TTC549 (cell line): ENCODE measurements around the gene STXBP5.

ENCODE experiments used
- FAIRE-seq: peaks from 2 replicates; lab custom pipeline; 2012; peaks lifted over from hg19 to GRCh38; lab: Jason Lieb, UNC

The STXBP5 gene

GRCh38 chr6:147211349-147211748 lies 7.1 kb downstream of the STXBP5 start:
- FAIRE-seq, result no peak

DNA sequence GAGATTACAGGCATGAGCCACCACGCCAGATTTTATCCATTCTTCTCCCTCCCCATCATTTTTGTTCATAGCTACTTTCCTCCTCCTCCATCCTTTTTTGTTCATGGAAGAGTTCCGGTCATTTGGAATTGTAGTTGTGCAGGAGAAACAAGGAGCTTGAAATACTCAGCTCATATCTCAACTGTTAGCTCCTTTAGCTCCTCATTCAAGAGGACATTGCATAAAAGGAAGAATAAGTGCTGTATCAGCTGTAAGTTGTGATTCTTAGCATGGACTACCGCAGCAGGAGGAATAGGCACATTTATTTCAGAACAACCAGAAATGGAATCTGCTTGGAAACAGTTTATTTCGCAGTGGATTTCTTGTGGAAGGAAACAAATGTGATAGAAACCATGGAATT lies 7.6 kb downstream of the STXBP5 start:
- FAIRE-seq, result no peak

- FAIRE-seq, result no peak
Observed at GRCh38 chr6:147212622-147213021, 8.4 kb downstream of the STXBP5 start.

DNA sequence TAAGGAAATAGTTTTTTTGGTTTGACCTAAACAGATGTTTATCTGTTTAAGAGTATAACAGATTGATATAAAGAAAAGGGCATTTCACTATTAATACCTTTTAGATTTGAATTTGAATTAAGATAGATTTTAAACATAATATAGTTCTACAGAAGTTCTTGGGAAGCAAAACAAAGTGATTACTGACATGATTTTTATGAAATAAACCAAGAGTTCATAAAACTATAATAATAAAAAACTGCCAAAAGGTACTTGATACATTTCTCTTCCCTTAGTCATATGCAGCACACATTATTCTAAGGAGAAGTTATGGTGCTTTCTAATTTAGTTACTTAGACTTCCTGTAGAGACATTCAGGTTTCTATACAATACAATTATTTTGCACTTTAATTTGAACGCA lies 9.6 kb downstream of the STXBP5 start:
- FAIRE-seq, result no peak

- FAIRE-seq, result no peak
Observed at GRCh38 chr6:147214248-147215227, 10.3 kb downstream of the STXBP5 start.

- no peak for FAIRE-seq
Observed at GRCh38 chr6:147216915-147217314, 12.7 kb downstream of the STXBP5 start.

DNA sequence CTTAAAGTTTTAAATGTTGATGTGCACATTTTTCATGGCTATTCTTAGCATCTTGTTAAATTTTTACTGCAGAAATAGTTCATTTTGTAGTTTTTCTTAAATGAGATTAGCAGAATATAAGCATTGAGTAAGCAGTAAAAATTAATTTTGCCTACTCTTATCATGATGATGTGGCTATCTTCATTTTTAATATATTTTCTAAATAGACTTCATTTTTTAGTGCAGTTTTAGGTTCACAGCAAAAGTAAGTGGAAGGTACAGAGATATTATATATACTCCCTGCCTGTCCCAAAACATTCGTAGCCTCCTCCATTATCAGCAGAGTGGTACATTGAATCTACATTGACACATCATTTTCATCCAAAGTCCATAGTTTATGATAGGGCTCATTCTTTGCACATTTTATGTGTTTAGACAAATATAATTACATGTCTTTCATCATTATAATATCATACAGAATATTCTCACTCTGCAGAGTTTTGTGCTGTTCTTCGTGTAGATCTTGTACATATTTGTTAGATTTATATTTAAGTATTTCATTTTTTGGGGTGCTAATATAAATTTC lies 13.7 kb downstream of the STXBP5 start:
- no peak for FAIRE-seq

GRCh38 chr6:147218797-147219196 lies 14.6 kb downstream of the STXBP5 start:
- no peak for FAIRE-seq

DNA sequence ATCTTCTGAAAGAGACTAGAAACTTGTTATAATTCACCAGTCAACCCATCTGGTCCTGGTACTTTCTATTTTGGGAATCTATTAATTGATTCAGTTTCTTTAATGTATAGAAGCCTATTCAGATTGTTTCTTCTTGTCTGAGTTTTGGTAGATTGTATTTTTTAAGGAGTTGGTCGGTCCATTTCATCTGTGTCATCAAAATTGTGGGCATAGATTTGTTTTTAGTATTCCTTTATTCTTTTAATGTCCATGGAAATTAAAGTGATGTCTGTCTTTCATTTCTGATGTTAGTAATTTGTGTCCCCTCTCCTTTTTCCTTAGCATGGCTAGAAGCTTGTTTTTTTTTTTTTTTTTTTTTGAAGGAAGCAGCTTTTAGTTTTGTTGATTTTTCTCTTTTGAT lies 15.2 kb downstream of the STXBP5 start:
- no peak for FAIRE-seq

- no peak for FAIRE-seq
Observed at GRCh38 chr6:147220345-147220744, 16.1 kb downstream of the STXBP5 start.

GRCh38 chr6:147221739-147222138 lies 17.5 kb downstream of the STXBP5 start:
- FAIRE-seq, result no peak

GRCh38 chr6:147222160-147222838 lies 18.1 kb downstream of the STXBP5 start:
- no peak for FAIRE-seq

GRCh38 chr6:147223736-147224135 lies 19.5 kb downstream of the STXBP5 start:
- FAIRE-seq, result no peak

- no peak for FAIRE-seq
Observed at GRCh38 chr6:147226163-147226724, 22.0 kb downstream of the STXBP5 start.

- no peak for FAIRE-seq
Observed at GRCh38 chr6:147226877-147227276, 22.7 kb downstream of the STXBP5 start.

GRCh38 chr6:147227770-147228320 lies 23.6 kb downstream of the STXBP5 start:
- FAIRE-seq, result no peak

DNA sequence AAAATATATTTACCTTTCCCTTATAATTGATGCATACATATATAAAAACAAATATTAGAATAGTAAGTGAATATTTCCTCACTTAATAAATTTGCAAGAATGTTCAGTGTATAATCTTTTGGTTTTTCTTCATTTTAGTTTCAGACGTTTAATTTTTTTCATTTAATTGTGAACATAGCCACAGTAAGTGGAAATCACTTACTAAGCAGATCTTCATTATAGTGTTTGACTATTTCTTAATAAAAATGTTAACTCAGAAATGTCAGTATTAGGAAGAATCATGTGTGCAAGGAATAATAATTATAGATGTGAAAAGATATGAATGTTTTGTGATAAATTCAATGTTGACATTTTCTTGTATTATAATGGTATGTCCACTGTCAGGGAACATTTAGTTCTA lies 27.4 kb downstream of the STXBP5 start:
- no peak for FAIRE-seq

- FAIRE-seq, result no peak
Observed at GRCh38 chr6:147234685-147235084, 30.5 kb downstream of the STXBP5 start.

DNA sequence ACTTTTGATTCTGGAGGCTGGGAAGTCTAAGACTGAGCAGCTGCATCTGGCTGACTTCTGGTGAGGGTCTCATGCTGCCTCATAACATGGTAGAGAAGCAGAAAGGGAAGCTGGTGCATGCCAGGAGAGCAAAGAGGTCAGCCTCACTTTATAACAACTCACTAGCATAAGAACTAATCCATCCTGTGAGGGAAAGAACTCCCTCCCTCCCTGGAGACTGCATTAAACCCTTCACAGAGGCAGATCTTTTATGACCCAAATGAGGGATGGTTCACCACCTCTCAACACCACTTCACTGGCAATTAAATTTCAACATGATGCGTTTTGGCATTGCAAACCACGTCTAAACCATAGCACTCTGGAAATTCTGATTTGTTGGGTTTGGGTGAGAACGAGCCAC lies 33.9 kb downstream of the STXBP5 start:
- no peak for FAIRE-seq

- no peak for FAIRE-seq
Observed at GRCh38 chr6:147238906-147239305, 34.7 kb downstream of the STXBP5 start.

DNA sequence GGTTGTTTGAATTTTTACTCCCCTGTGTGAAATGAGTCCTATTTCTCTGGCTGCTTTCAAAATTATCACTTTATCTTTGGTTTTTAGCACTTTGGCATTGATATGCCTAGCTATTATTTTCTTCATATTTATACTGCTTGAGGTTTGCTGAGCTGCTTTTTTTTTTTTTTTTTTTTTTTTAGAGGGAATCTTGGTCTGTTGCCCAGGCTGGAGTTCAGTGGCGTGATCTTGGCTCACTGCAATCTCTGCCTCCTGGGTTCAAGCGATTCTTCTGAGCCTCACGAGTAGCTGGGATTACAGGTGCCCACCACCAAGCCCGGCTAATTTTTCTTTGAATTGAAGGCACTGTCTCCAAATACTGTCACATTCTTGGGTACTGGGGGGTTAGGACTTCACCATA lies 40.6 kb downstream of the STXBP5 start:
- FAIRE-seq, result no peak

GRCh38 chr6:147245693-147246092 lies 41.5 kb downstream of the STXBP5 start:
- no peak for FAIRE-seq
